Testis (tissue), 3 donors: ENCODE measurements around the gene COL16A1. TPM values are rescaled to one million over a fixed set of nuclear protein-coding genes. Genes with fewer than 3 reads are reported as not detected.
"Not testable (repeated sequence)": the region's sequence is repeated elsewhere in the genome, so short reads cannot be mapped to it uniquely, and the experiment has no call there.

ENCODE experiments used
- DNase-seq: peaks from one replicate; pipeline ENCODE4 v3.0.0-alpha.2; 2019
- H3K27ac ChIP-seq, 2 donors: fragments of 200-600 bp; sonication (generic); one replicate each; pipeline ENCODE4 v1.5.1; 2019
- H3K27me3 ChIP-seq: fragments of 200-600 bp; sonication (generic); one replicate; pipeline ENCODE4 v1.5.1; 2019
- H3K36me3 ChIP-seq: fragments of 200-600 bp; sonication (generic); one replicate; pipeline ENCODE4 v1.5.1; 2017; ENCODE audit warnings: low read depth; ENCODE audit errors: missing control alignments
- H3K4me1 ChIP-seq: fragments of 200-600 bp; sonication (generic); one replicate; pipeline ENCODE4 v1.5.1; 2019
- H3K4me3 ChIP-seq, 2 donors: fragments of 200-600 bp; sonication (generic); one replicate each; pipeline ENCODE4 v1.5.1; 2017 to 2019
- H3K9me3 ChIP-seq: fragments of 200-600 bp; sonication (generic); one replicate; pipeline ENCODE4 v1.5.1; 2017
- POLR2A ChIP-seq: fragments of 450-650 bp; IDR thresholded peaks from one replicate; pipeline ENCODE4 v1.6.1; 2017; ENCODE audit warnings: antibody characterized with exemption, mild to moderate bottlenecking, moderate library complexity
- WGBS, 2 donors: methylation state at CpG; one replicate each; pipeline ENCODE4 v1.1.5; 2018; 5-methylcytosine and 5-hydroxymethylcytosine counted together
- intact Hi-C: fragments of 100-400 bp; cut with DNase I; formaldehyde crosslinking; loops from one replicate; pipeline ENCODE4 v1.15.1; 2023; ENCODE audit warnings: low total_unique reads
- polyA plus RNA-seq: library from polyadenylated mRNA; stranded (reverse); fragments of 350-450 nt; fragmentation: Illumina TruSeq; extraction: RNeasy Lipid Tissue Mini Kit (QIAGEN cat#74804); gene quantifications from one replicate; pipeline ENCODE4 v1.2.3, GENCODE V29; 2014; ENCODE audit warnings: low read depth, low replicate concordance; ENCODE audit not compliant: insufficient read depth
- total RNA-seq, 2 donors: library from RNA; depleted of rRNA; stranded (reverse); fragments of >200 nt; gene quantifications; one replicate each; pipeline ENCODE4 v1.2.3, GENCODE V29; 2016
- TF ChIP-seq, protein P1 (sequence below), 3 experiments: fragments of 450-650 bp in 2 of 3; fragments of 200-600 bp in 1 of 3; sonication (generic) in 1 of 3; IDR thresholded peaks; one replicate each; pipeline ENCODE4 v1.5.1; 2016 to 2019; ENCODE audit warnings: antibody characterized with exemption in 3 of 3, mild to moderate bottlenecking in 2 of 3, moderate library complexity in 1 of 3

The COL16A1 gene
- total and polyA plus RNA-seq, 3 donors from 2014 or later: 96.4 to 120 (median 101) TPM

DNA sequence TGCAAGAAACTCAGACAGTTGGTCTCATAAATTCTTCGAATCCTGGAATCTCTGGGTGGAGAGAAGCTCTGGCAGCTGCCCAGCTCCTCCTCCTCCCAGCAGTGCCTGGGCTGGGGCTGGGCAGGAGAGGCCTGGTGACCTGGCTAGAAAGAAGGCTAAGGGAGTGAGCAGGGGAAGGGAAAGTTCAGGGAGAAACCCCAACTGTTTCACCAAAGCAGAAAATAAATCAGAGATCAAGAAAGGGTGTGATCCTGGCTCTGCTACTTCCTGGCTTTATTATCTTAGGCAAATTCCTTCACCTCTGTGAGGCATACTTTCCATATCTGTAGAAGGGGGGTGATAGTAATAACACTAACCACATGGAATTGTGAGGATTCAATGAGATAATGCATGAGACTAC is 8.8 kb upstream of the COL16A1 start:
- DNase-seq: peak; percentile 78
- Histone ChIP-seq H3K27ac (peak overlapping the region in 1 of 2 donors; percentile 53), H3K27me3 (no peaks in the 10 kb centered on the region), H3K9me3 (no peaks in the 10 kb centered on the region), H3K4me3 (no peak overlapping the region), H3K4me1 (peaks cover 24% of the 10 kb centered on the region), H3K36me3 (no peaks in the 10 kb centered on the region)
- 13 to 16% methylated on average over 1 of the region's 1 CpG for WGBS, 2 donors
- TF ChIP-seq, protein P1, sequence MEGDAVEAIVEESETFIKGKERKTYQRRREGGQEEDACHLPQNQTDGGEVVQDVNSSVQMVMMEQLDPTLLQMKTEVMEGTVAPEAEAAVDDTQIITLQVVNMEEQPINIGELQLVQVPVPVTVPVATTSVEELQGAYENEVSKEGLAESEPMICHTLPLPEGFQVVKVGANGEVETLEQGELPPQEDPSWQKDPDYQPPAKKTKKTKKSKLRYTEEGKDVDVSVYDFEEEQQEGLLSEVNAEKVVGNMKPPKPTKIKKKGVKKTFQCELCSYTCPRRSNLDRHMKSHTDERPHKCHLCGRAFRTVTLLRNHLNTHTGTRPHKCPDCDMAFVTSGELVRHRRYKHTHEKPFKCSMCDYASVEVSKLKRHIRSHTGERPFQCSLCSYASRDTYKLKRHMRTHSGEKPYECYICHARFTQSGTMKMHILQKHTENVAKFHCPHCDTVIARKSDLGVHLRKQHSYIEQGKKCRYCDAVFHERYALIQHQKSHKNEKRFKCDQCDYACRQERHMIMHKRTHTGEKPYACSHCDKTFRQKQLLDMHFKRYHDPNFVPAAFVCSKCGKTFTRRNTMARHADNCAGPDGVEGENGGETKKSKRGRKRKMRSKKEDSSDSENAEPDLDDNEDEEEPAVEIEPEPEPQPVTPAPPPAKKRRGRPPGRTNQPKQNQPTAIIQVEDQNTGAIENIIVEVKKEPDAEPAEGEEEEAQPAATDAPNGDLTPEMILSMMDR (IDR thresholded peaks at IDR 0.05): no peak
- TF ChIP-seq POLR2A: no peak
- intact Hi-C loops: no loop called here

DNA sequence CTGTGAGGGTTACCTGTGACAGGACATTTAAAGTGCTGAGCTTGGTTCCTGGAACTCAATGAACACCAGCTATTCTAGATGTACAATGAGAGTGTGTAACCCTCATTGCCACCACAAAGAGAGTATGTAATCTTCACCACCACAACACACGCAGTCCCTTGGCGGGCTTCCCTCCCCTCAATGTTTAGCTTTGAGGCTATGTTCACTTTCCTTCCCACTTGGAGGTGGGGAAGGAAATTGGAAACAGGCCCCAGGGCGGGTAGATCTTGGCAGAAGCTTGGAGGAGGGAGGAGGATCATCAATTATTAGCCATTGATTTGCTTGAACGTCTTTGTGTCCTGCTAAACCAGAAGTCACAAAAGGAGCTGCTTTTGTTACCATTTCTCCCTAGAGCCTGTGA is 8.3 kb upstream of the COL16A1 start:
- no peak for DNase-seq
- H3K4me3 ChIP-seq: no peak overlapping the region
- no peak for TF ChIP-seq POLR2A
- TF ChIP-seq, protein P1 (IDR thresholded peaks at IDR 0.05): no peak
- no peaks in the 10 kb centered on the region for H3K9me3 ChIP-seq
- no peak overlapping the region for H3K27ac ChIP-seq
- intact Hi-C loops: no loop called here
- no peaks in the 10 kb centered on the region for H3K27me3 ChIP-seq
- 66 to 71% methylated on average over 4 of the region's 4 CpGs for WGBS, 2 donors
- no peaks in the 10 kb centered on the region for H3K36me3 ChIP-seq
- peaks cover 24% of the 10 kb centered on the region for H3K4me1 ChIP-seq

- no peak for DNase-seq
- TF ChIP-seq, protein P1 (IDR thresholded peaks at IDR 0.05): no peak
- no peak for TF ChIP-seq POLR2A
- Histone ChIP-seq H3K27ac (no peak overlapping the region), H3K36me3 (no peaks in the 10 kb centered on the region), H3K27me3 (no peaks in the 10 kb centered on the region), H3K9me3 (no peaks in the 10 kb centered on the region), H3K4me3 (no peak overlapping the region), H3K4me1 (peaks cover 27% of the 10 kb centered on the region)
- WGBS, 2 donors: 77 to 85% methylated on average over 11 of the region's 11 CpGs
- intact Hi-C loops: no loop called here
Measured at GRCh38 chr1:31708324-31708723, 4.5 kb upstream of the COL16A1 start.

DNA sequence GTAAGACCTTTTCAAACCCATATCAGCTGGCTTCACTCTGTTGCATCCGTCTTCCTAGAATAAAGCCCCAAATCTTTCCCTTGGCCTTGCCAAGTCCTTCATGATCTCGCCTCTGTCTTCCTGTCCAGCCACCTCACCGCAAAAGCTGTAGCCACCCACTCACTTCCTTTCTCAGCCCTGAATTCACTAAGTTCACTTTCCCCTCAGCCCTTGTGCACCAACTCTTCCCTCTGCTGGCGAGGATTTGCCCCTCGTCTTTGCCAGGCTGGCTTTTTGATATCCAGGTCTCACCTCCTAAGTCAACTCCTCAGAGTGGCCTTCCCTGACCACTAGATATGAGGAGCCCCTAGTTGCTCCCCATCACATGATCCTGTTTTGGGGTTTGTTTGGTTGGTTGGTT is 3.9 kb upstream of the COL16A1 start:
- H3K9me3 ChIP-seq: no peaks in the 10 kb centered on the region
- no peak for DNase-seq
- intact Hi-C loops: no loop called here
- WGBS, 2 donors: 40 to 46% methylated on average over 5 of the region's 5 CpGs
- H3K4me1 ChIP-seq: peaks cover 21% of the 10 kb centered on the region
- no peaks in the 10 kb centered on the region for H3K27me3 ChIP-seq
- H3K27ac ChIP-seq: no peak overlapping the region
- TF ChIP-seq, protein P1 (IDR thresholded peaks at IDR 0.05): no peak
- no peak for TF ChIP-seq POLR2A
- no peaks in the 10 kb centered on the region for H3K36me3 ChIP-seq
- H3K4me3 ChIP-seq: no peak overlapping the region

- peaks cover 15% of the 10 kb centered on the region for H3K4me1 ChIP-seq
- H3K9me3 ChIP-seq, intact Hi-C loops, H3K4me3 ChIP-seq, DNase-seq, H3K36me3 ChIP-seq, H3K27ac ChIP-seq, H3K27me3 ChIP-seq: not testable (repeated sequence)
- 90 to 92% methylated on average over 4 of the region's 4 CpGs for WGBS, 2 donors
Measured at GRCh38 chr1:31707059-31707600, 3.3 kb upstream of the COL16A1 start.
